ENCODE results near the gene TUBB1. TPM values are rescaled to one million over a fixed set of nuclear protein-coding genes. Genes with fewer than 3 reads are reported as not detected.

Gene TUBB1
- total and polyA plus RNA-seq, 2 of the 13 experiments (the other 11 are each of a cell fraction or from before 2014, with no cell fraction given): 0.11 to 57.6 TPM

- TF ChIP-seq SMAD1 (CRISPR knock-in tag; IDR thresholded peaks at IDR 0.05; ENCODE audit: borderline replicate concordance, low read depth): 0 out of 2 replicates have a peak, but pooled peaks have one; percentile 22
- peak; percentile 30; the same call in 1 of the 2 replicates for TF ChIP-seq ZSCAN21 (CRISPR knock-in tag; IDR thresholded peaks at IDR 0.05; ENCODE audit: borderline replicate concordance)
- peak; percentile 19; the same call in 1 of the 2 replicates for TF ChIP-seq TFE3 (CRISPR knock-in tag; IDR thresholded peaks at IDR 0.05)
- no peak for TF ChIP-seq ZNF362 (CRISPR knock-in tag; IDR thresholded peaks at IDR 0.05; ENCODE audit: borderline replicate concordance)
- 0 out of 2 replicates have a peak, but pooled peaks have one; percentile 63 for TF ChIP-seq THYN1 (CRISPR knock-in tag; IDR thresholded peaks at IDR 0.05; ENCODE audit: borderline replicate concordance, low read depth)
- 0 out of 2 replicates have a peak, but pooled peaks have one; percentile 27 for TF ChIP-seq ATF6 (CRISPR knock-in tag; conservative IDR thresholded peaks at IDR 0.05)
- TF ChIP-seq MTF1 (CRISPR knock-in tag; IDR thresholded peaks at IDR 0.05): no peak
- TF ChIP-seq ZBTB7B (CRISPR knock-in tag; IDR thresholded peaks at IDR 0.05): peak; percentile 92; the same call in 1 of the 2 replicates
- TF ChIP-seq SNAPC4 (CRISPR knock-in tag; IDR thresholded peaks at IDR 0.05): no peak
- TF ChIP-seq NR2F6 (IDR thresholded peaks at IDR 0.05): peak; percentile 86
- peak; percentile 87 for TF ChIP-seq NR2F6 (CRISPR knock-in tag; IDR thresholded peaks at IDR 0.05)
- peak; percentile 78; the same call in 1 of the 2 replicates for TF ChIP-seq ZNF292 (CRISPR knock-in tag; IDR thresholded peaks at IDR 0.05; ENCODE audit: borderline replicate concordance, low read depth)
- TF ChIP-seq SOX6 (IDR thresholded peaks at IDR 0.05): no peak
- peak; percentile 50; the same call in 1 of the 2 replicates for TF ChIP-seq SOX6 (CRISPR knock-in tag; IDR thresholded peaks at IDR 0.05)
- TF ChIP-seq PHF8 (CRISPR knock-in tag; IDR thresholded peaks at IDR 0.05): peak; percentile 29; the same call in 1 of the 2 replicates
Observed at GRCh38 chr20:59004763-59005522, 14.3 kb upstream of the TUBB1 start (continued).
